NK-92 (cell line): ENCODE results near the gene RFK.

Experiments used
- DNase-seq: peaks from one replicate; lab custom pipeline; 2025; ENCODE audit not compliant: unreplicated experiment; lab: John Stamatoyannopoulos, UW

Gene RFK

DNA sequence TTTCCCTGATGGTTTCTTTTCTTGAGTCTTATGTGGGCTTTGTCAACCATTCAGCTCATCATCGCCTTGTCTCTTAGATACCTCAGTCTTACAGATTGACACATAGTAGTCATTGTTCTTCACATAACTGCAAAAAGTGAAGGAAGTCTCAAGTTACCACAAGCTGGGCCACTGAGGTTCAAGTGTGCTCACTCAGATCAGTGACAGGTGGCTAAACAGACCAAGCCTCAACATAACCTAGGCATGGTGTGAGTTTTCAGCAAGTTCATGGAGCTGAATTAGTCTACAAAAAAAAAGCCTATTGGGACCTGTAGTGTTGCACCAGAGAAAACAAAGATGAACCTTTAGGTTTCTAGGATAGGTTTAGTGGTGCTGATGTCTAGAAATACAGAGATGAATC is 58.2 kb downstream of the RFK start:
- no peak for DNase-seq
